HEK293 (cell line): ENCODE results near the gene ZNF200.

Source experiments
- CTCF ChIA-PET: fragments of 350-600 bp; formaldehyde crosslinking; extraction: SDS; loops from one replicate; lab custom pipeline; 2021; ENCODE audit warnings: antibody characterized with exemption; lab: Yijun Ruan, JAX
- POLR2A ChIA-PET: fragments of 300-600 bp; formaldehyde crosslinking; extraction: SDS; loops from one replicate; lab custom pipeline; 2020; ENCODE audit warnings: antibody characterized with exemption, inconsistent platforms; lab: Yijun Ruan, JAX
- H3K27ac ChIP-seq: fragments of 200-500 bp; sonication (Bioruptor generic); 2 replicates; pipeline ENCODE4 v1.5.1; 2014; ENCODE audit warnings: low read depth, low read length, control low read depth, inconsistent platforms; ENCODE audit errors: extremely low read depth
- H3K36me3 ChIP-seq, 2 experiments: fragments of 200-500 bp in 1 of 2; sonication (Bioruptor generic) in 1 of 2; 1 replicate in 1 of 2; 2 replicates in 1 of 2; pipeline ENCODE4 v1.5.1; 2014 to 2017; ENCODE audit warnings: inconsistent platforms in 2 of 2, low read length in 2 of 2; ENCODE audit not compliant: control insufficient read depth in 2 of 2, insufficient read depth in 1 of 2
- H3K4me1 ChIP-seq: fragments of 200-500 bp; sonication (Bioruptor generic); 2 replicates; pipeline ENCODE4 v1.5.1; 2014; ENCODE audit warnings: mild to moderate bottlenecking, low read length, inconsistent platforms; ENCODE audit not compliant: control insufficient read depth, insufficient read depth
- H3K4me3 ChIP-seq: 2 replicates; pipeline ENCODE4 v1.5.1; 2011; ENCODE audit warnings: low read depth, mild to moderate bottlenecking, control low read depth, low read length, moderate library complexity
- H3K9me3 ChIP-seq: fragments of 200-500 bp; sonication (Bioruptor generic); 2 replicates; pipeline ENCODE4 v1.5.1; 2014; ENCODE audit warnings: low read depth, low read length, inconsistent platforms; ENCODE audit not compliant: control insufficient read depth, insufficient read depth
- FEZF1 ChIP-seq: fragments of 450-650 bp; formaldehyde crosslinking; IDR thresholded peaks from 2 replicates; pipeline ENCODE4 v1.5.1; 2016; ENCODE audit warnings: missing biosample characterization, missing genetic modification characterization
- YY1 ChIP-seq: fragments of 450-650 bp; formaldehyde crosslinking; IDR thresholded peaks from 2 replicates; pipeline ENCODE4 v1.5.1; 2018; ENCODE audit warnings: missing biosample characterization, missing genetic modification characterization
- ZBTB17 ChIP-seq: fragments of 450-650 bp; formaldehyde crosslinking; IDR thresholded peaks from 2 replicates; pipeline ENCODE4 v1.5.1; 2016; ENCODE audit warnings: missing biosample characterization, missing genetic modification characterization
- ZBTB6 ChIP-seq: fragments of 450-650 bp; formaldehyde crosslinking; IDR thresholded peaks from 2 replicates; pipeline ENCODE4 v1.5.1; 2017; ENCODE audit warnings: missing biosample characterization, missing genetic modification characterization
- ZNF138 ChIP-seq: fragments of 450-650 bp; formaldehyde crosslinking; IDR thresholded peaks from 2 replicates; pipeline ENCODE4 v1.5.1; 2016; ENCODE audit warnings: missing biosample characterization, missing genetic modification characterization, borderline replicate concordance
- ZNF324 ChIP-seq: fragments of 450-650 bp; formaldehyde crosslinking; IDR thresholded peaks from 2 replicates; pipeline ENCODE4 v1.5.1; 2016; ENCODE audit warnings: missing biosample characterization, missing genetic modification characterization
- ZNF394 ChIP-seq: fragments of 450-650 bp; formaldehyde crosslinking; IDR thresholded peaks from 2 replicates; pipeline ENCODE4 v1.5.1; 2016; ENCODE audit warnings: missing biosample characterization, missing genetic modification characterization, mild to moderate bottlenecking, moderate library complexity, borderline replicate concordance
- ZNF423 ChIP-seq: fragments of 450-650 bp; formaldehyde crosslinking; IDR thresholded peaks from 2 replicates; pipeline ENCODE4 v1.5.1; 2016; ENCODE audit warnings: missing biosample characterization, missing genetic modification characterization
- ZNF548 ChIP-seq: fragments of 450-650 bp; formaldehyde crosslinking; IDR thresholded peaks from 2 replicates; pipeline ENCODE4 v1.5.1; 2016; ENCODE audit warnings: missing biosample characterization, missing genetic modification characterization
- ZNF580 ChIP-seq: fragments of 450-650 bp; formaldehyde crosslinking; IDR thresholded peaks from 2 replicates; pipeline ENCODE4 v1.5.1; 2016; ENCODE audit warnings: missing biosample characterization, missing genetic modification characterization
- ZNF707 ChIP-seq: fragments of 450-650 bp; formaldehyde crosslinking; IDR thresholded peaks from 2 replicates; pipeline ENCODE4 v1.5.1; 2016; ENCODE audit warnings: missing biosample characterization, missing genetic modification characterization
- ZNF837 ChIP-seq: fragments of 450-650 bp; formaldehyde crosslinking; IDR thresholded peaks from 2 replicates; pipeline ENCODE4 v1.5.1; 2016; ENCODE audit warnings: missing biosample characterization, missing genetic modification characterization
- TF ChIP-seq, protein P1 (sequence below): fragments of 450-650 bp; formaldehyde crosslinking; IDR thresholded peaks from 2 replicates; pipeline ENCODE4 v1.5.1; 2016; ENCODE audit warnings: missing biosample characterization, missing genetic modification characterization
- TF ChIP-seq, protein P2 (sequence below): fragments of 450-650 bp; formaldehyde crosslinking; IDR thresholded peaks from 2 replicates; pipeline ENCODE4 v1.5.1; 2016; ENCODE audit warnings: missing biosample characterization, missing genetic modification characterization
- TF ChIP-seq, protein P3 (sequence below): IDR thresholded peaks from 2 replicates; pipeline ENCODE4 v1.6.1; 2011; ENCODE audit warnings: mild to moderate bottlenecking, low read depth, low read length, borderline replicate concordance
- TF ChIP-seq, protein P4 (sequence below): fragments of 450-650 bp; formaldehyde crosslinking; IDR thresholded peaks from 2 replicates; pipeline ENCODE4 v1.5.1; 2016; ENCODE audit warnings: missing biosample characterization, missing genetic modification characterization

Gene ZNF200

DNA sequence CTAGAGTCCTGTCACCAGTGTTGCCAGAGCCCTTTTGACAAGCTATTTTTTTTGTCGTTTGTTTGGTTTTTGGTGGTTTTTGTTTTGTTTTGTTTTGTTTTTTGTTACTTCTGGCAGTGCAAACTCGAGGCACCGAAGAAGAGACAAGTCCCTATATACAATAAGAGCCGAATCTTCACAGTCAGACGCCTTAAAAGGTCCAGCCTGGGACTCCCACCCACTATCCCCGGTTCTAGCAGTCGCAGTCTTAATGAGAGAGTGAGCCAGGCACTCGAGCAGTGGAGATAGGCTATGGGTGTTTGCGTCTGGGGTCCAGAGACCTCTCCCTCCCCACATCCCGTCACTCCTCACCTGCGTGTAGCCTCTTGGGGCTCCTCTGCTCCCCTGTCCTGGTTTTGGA lies 45.1 kb downstream of the ZNF200 start (continued):
- TF ChIP-seq, protein P1, sequence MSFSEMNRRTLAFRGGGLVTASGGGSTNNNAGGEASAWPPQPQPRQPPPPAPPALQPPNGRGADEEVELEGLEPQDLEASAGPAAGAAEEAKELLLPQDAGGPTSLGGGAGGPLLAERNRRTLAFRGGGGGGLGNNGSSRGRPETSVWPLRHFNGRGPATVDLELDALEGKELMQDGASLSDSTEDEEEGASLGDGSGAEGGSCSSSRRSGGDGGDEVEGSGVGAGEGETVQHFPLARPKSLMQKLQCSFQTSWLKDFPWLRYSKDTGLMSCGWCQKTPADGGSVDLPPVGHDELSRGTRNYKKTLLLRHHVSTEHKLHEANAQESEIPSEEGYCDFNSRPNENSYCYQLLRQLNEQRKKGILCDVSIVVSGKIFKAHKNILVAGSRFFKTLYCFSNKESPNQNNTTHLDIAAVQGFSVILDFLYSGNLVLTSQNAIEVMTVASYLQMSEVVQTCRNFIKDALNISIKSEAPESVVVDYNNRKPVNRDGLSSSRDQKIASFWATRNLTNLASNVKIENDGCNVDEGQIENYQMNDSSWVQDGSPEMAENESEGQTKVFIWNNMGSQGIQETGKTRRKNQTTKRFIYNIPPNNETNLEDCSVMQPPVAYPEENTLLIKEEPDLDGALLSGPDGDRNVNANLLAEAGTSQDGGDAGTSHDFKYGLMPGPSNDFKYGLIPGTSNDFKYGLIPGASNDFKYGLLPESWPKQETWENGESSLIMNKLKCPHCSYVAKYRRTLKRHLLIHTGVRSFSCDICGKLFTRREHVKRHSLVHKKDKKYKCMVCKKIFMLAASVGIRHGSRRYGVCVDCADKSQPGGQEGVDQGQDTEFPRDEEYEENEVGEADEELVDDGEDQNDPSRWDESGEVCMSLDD: no peak
- TF ChIP-seq ZNF324 (tag by site-specific recombination) (no peak), FEZF1 (tag by site-specific recombination) (no peak), ZNF548 (tag by site-specific recombination) (no peak), ZNF707 (tag by site-specific recombination) (no peak), YY1 (tag by site-specific recombination) (no peak), ZNF837 (tag by site-specific recombination) (no peak), ZBTB17 (tag by site-specific recombination) (0 out of 2 replicates have a peak, but pooled peaks have one; percentile 5), ZNF580 (tag by site-specific recombination) (0 out of 2 replicates have a peak, but pooled peaks have one; percentile 1)
- TF ChIP-seq, protein P2, sequence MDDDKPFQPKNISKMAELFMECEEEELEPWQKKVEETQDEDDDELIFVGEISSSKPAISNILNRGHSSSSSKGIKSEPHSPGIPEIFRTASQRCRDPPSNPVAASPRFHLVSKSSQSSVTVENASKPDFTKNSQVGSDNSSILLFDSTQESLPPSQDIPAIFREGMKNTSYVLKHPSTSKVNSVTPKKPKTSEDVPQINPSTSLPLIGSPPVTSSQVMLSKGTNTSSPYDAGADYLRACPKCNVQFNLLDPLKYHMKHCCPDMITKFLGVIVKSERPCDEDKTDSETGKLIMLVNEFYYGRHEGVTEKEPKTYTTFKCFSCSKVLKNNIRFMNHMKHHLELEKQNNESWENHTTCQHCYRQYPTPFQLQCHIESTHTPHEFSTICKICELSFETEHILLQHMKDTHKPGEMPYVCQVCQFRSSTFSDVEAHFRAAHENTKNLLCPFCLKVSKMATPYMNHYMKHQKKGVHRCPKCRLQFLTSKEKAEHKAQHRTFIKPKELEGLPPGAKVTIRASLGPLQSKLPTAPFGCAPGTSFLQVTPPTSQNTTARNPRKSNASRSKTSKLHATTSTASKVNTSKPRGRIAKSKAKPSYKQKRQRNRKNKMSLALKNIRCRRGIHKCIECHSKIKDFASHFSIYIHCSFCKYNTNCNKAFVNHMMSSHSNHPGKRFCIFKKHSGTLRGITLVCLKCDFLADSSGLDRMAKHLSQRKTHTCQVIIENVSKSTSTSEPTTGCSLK: no peak
- TF ChIP-seq, protein P3, sequence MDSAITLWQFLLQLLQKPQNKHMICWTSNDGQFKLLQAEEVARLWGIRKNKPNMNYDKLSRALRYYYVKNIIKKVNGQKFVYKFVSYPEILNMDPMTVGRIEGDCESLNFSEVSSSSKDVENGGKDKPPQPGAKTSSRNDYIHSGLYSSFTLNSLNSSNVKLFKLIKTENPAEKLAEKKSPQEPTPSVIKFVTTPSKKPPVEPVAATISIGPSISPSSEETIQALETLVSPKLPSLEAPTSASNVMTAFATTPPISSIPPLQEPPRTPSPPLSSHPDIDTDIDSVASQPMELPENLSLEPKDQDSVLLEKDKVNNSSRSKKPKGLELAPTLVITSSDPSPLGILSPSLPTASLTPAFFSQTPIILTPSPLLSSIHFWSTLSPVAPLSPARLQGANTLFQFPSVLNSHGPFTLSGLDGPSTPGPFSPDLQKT: no peak

DNA sequence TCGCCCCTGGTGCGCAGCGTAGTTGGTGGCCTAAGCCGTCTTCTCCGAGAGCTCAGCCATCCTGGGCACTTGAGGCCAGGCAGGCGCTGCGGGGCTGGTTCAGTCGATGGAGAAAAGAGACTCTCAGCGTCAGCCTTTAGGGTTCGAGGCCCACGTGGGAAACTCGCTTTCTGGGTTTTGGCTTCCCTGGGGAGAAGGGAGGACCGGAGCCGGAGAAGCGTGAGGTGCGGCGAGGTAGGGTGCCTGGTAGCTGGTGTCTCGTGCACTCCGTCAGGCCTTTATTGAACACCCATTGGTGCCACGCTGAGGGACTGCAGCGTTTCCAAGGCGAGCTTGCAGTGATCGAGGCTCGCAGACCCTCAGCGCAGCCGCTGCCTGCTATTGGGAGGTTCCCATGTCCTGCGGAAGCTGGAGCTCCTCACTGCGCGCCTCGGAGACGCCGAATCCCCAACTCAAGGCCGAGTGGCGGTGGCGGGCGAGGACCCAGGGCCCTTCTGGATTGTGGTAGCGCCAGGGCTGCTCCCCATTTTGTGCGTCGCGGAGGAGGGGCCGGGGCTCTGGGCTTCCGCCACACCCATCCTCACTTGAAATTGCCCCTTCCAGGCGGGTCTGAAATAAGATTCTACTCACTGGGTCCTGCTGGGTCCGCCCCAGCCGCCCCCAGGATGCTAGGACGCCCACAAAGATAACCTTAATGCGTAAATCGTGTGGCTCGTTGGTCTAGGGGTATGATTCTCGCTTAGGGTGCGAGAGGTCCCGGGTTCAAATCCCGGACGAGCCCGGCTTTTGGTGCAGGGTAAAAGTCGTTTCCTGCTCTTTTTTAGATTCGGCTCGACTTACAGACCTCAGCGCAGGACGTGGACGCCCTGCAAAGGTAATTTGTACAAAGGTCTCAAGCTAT lies 45.8 kb downstream of the ZNF200 start:
- Histone ChIP-seq H3K4me3 (peak overlapping the region; percentile 77), H3K4me1 (no peaks in the 10 kb centered on the region), H3K27ac (peak overlapping the region; percentile 74; the same call in 1 of the 2 replicates), H3K9me3 (no peaks in the 10 kb centered on the region), H3K36me3 (no peaks in the 10 kb centered on the region)
- ChIA-PET POLR2A (interaction anchor here (1.0 to 2.8 kb wide), 4 partner anchors 12 to 212 kb away, joined by 3 to 29 read pairs (median 6); partner anchors contain the start of genes ZNF174 and ZSCAN32), CTCF (interaction anchor here (0.6 to 1.0 kb wide), 4 partner anchors 17 to 728 kb away, joined by 3 read pairs; no protein-coding TSS in a partner anchor)
- TF ChIP-seq, protein P1: peak; percentile 74; the same call in 1 of the 2 replicates
- peak; percentile 78 for TF ChIP-seq ZBTB6 (tag by site-specific recombination)
- peak; percentile 91 for TF ChIP-seq ZBTB17 (tag by site-specific recombination)
- TF ChIP-seq ZNF138 (tag by site-specific recombination): no peak
- peak; percentile 74; the same call in 1 of the 2 replicates for TF ChIP-seq ZNF394 (tag by site-specific recombination)
- TF ChIP-seq, protein P3: no peak
- peak; percentile 83 for TF ChIP-seq ZNF423 (tag by site-specific recombination)
- TF ChIP-seq, protein P4, sequence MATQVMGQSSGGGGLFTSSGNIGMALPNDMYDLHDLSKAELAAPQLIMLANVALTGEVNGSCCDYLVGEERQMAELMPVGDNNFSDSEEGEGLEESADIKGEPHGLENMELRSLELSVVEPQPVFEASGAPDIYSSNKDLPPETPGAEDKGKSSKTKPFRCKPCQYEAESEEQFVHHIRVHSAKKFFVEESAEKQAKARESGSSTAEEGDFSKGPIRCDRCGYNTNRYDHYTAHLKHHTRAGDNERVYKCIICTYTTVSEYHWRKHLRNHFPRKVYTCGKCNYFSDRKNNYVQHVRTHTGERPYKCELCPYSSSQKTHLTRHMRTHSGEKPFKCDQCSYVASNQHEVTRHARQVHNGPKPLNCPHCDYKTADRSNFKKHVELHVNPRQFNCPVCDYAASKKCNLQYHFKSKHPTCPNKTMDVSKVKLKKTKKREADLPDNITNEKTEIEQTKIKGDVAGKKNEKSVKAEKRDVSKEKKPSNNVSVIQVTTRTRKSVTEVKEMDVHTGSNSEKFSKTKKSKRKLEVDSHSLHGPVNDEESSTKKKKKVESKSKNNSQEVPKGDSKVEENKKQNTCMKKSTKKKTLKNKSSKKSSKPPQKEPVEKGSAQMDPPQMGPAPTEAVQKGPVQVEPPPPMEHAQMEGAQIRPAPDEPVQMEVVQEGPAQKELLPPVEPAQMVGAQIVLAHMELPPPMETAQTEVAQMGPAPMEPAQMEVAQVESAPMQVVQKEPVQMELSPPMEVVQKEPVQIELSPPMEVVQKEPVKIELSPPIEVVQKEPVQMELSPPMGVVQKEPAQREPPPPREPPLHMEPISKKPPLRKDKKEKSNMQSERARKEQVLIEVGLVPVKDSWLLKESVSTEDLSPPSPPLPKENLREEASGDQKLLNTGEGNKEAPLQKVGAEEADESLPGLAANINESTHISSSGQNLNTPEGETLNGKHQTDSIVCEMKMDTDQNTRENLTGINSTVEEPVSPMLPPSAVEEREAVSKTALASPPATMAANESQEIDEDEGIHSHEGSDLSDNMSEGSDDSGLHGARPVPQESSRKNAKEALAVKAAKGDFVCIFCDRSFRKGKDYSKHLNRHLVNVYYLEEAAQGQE (tag by site-specific recombination): no peak
